Right ventricle myocardium superior (tissue), 1 donor: ENCODE measurements around the gene SEPTIN10. TPM values are rescaled to one million over a fixed set of nuclear protein-coding genes. Genes with fewer than 3 reads are reported as not detected.
A peak's percentile ranks its signal among the peaks of the same experiment; 100 is the strongest.
"Not testable (repeated sequence)": the region's sequence is repeated elsewhere in the genome, so short reads cannot be mapped to it uniquely, and the experiment has no call there.

Experiments
- ATAC-seq: fragments of 200-7000 bp; cut with Tn5 transposase; one replicate; pipeline ENCODE4 v1.9.1; 2020; ENCODE audit warnings: mild to moderate bottlenecking; ENCODE audit not compliant: poor library complexity
- DNase-seq: peaks from one replicate; pipeline ENCODE4 v3.0.0-alpha.2; 2020
- intact Hi-C: fragments of 100-400 bp; cut with DNase I; formaldehyde crosslinking; loops from one replicate; pipeline ENCODE4 v1.11.2; 2022
- total RNA-seq: library from RNA; stranded (reverse); fragmentation: NEBNext Ultra II Directional; extraction: Animal tissue kit (Norgen Biotek cat#: 25700); gene quantifications from one replicate; pipeline ENCODE4 v1.2.1, GENCODE V29; 2021
- donor health status: DM: no; HTN: yes; CAD: no; lungs with severe emphysema.

SEPTIN10 gene
- total RNA-seq, 1 donor from 2014 or later = 49.3 TPM

DNA sequence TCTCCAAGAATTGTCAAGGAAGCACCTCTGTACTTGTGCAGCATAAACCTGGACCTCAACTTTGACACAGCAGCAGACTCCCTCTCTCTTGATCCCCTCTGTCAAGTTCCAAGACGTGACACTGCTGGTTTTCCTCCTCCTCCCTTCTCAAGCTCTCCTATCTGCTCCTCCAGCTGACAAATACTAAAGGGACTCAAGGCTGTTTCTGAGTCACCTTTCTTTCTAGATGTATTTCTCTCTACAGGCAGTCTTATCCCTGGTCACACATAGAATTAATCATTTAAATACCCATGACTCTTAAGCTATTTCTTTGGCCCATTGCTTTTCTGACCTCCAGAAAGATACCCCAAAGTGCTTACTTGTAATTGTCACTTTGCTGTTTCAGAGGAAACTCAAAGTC is 53.5 kb downstream of the SEPTIN10 start:
- DNase-seq = no peak
- ATAC-seq = no peak
- intact Hi-C loops = no loop called here

DNA sequence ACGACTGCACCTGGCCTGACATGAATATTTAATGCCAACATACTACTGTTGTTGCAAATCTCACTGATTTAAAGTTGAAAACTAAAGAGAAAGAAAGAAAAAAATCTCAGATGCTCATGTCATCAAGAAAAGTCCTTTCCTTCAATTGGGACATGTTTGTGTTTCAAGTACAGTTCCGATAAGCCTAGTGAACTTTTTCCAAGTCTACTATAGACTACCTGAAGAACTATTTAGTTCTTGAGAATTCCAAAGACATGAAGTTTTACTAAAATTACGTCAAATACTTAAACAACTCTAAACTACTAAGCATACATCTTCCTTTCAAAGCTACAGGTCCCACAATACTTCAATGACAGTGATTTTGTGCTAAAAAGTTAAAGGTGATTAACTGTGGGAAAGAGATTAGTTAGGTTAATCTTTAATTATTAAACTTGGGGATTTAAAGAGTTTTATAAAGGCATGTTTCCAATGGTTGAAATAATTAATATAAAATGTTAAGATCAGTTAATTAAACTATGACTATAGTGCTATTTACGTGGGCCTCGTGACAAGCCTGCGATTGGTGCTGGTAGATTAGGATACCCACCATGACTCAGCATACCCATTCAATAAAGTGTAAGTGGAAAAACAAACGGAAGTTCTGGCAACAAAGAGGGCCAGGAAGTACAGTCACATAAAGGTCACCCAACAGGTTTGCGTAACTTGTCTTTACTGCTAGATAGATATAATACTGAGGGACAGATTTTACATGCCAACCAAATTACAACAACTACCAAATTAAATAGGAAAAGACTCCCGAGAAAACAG is 55.5 kb downstream of the SEPTIN10 start:
- peak; percentile 39 for ATAC-seq
- intact Hi-C loops = no loop called here
- DNase-seq = no peak

DNA sequence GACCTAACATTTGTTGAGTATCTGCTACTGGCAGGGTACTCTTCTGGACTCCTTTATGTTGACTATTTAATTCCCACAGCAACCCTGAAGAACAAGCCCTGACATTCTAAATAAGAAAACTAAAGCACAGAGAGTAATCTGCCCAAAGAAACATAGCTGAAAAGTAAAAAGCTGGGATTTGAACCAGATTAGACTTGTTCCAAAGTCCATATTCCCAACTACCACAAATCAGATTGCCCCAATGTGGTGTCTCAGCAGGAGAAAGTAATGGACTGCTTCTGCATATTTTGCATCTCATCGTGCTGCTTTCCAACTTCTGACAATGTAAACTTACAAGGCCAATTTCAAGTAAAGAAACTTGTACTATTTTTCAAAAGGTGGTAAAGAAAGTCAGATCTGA is 56.5 kb downstream of the SEPTIN10 start:
- ATAC-seq (no peak), DNase-seq (no peak)
- intact Hi-C loops = no loop called here

DNA sequence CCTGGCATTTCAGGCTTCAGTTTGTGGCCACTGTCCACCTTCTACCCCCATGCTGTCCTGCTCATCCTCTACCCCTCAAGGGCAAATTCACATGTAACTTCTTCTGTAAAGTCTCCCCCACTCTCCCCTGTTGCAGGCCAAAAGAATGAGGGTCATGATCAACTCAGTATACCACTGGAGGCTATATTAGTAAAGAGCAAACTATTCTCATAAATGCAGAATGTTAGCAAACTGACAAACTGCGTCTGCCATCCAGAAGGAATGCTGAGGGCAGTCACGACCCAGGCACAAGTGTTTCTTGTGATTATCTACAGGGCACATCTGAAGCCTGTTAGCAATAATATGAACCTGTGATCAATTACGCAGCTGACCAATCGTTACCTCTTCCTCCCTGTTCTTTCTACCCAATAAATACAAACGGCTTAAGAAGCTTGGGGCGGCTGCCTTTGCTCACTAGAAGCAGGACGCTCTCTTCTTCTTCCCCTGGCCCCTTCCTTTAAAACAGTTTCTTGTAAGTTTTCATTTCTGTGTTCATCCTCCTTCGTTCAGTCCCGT is 58.3 kb downstream of the SEPTIN10 start:
- intact Hi-C loops = no loop called here
- ATAC-seq = no peak
- no peak for DNase-seq

DNA sequence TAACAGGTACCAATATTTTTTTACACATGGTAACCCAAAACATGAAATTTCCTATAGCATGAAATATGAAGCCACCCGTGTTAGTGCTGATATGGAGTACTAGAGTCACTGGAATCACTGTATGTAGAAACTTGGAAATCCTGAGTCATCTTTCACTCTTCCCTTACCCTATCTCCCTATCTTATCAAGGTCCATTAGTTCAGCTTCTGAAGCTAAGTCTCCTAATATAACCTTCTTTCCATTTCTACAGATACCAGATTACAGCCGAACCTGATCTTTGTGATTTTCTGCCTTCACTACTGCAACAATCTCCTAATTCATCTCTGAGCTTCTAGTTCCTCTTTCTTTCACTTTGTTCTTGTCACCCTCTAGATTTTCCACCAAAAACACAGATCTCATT is 59.0 kb downstream of the SEPTIN10 start:
- intact Hi-C loops = no loop called here
- no peak for ATAC-seq

DNA sequence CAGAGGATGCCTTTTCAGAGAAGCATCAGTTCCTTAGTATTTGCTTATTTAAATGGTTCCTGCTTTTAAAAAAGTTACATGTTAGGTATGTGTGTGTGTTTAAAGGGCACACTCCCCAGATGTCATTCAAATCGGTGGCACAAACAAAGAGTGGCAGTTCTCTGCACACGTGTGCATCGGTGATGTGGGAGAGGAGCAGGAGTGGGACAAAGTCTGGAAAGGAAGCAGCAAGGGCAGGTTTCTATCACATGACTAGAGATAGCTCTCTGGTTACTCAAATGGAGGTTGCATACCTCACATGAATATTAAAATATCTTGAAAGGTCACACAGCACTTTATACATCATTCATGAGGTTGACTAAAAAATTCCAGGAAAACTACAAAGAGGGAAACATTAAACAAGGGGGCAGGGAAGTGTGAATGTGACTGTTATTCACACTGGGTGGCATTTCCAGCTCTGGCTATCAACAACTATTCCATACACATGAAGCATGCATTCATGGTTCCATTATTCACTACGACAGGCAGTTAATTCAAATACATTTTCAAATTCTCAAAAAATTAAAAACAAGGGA is 64.7 kb downstream of the SEPTIN10 start:
- DNase-seq (no peak), ATAC-seq (no peak)
- intact Hi-C loops = loop anchor here (5.0 kb wide), 1 partner anchor 168 kb away; no protein-coding TSS in a partner anchor

More for the DNA sequence above, 59.0 kb downstream of the SEPTIN10 start:
- DNase-seq = no peak

DNA sequence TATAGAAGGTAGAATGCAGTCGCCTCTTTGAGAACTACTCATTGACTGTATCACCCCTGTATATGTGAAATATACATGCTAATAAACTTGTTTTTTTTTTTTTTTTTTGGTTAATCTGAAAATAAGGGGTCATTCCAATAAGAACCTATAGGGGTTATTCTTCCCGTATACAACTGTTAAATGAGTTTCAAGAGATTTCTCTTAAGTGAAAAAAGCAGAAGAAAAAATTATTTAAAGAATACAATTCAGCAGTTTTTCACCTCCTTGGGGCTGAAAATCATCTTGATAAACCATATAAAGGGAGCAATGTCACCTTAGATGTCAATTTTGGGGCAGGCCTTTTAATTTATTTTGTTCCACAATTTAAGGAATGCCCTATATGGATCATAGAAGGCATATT is 66.5 kb downstream of the SEPTIN10 start:
- DNase-seq (no peak), ATAC-seq (no peak)
- intact Hi-C loops = loop anchor here (5.0 kb wide), 1 partner anchor 170 kb away; no protein-coding TSS in a partner anchor

DNA sequence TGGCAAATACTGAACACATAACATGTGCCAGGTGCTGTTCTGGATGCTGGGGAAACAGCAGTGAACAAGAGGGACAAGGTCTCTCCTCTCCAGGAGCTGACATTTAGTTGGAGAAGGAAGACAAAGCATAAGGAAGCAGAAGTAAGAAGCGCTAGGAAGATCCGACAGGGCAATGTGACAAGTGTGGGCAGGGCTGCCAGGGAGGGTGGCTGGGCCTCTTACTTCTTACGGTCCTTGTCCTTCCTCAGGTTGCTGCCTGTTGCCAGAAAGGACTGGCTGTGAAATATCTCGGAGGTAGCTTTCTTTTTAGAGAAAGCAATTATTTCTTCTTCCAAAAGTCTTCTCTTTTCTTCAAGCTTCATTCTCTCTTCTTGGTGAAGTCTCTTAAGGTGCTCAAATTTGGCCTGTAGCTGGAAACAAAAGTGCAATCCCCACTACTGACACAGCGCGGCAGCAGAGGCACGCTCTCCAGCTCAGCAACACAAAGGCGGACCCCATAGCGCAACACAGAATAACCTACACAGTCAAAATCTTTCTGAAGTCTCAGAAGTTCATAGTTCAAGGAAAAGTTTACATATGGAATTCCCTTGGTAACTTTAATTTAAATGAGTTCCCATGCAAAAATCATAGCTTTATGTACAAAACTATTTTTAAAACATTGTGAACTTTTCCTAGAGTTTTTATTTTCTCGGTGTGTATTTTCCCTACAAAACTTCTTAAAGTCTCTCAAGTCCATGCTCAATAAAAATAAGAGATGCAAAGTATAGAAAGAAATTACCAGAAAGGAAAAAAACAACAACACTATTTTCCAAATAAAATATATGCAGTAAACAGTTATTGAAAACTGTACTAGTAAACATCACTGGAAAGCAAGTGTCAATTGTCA is 67.7 kb downstream of the SEPTIN10 start:
- intact Hi-C loops = loop anchor here (5.0 kb wide), 1 partner anchor 171 kb away; no protein-coding TSS in a partner anchor
- DNase-seq (peak; percentile 80), ATAC-seq (peak; percentile 95)

DNA sequence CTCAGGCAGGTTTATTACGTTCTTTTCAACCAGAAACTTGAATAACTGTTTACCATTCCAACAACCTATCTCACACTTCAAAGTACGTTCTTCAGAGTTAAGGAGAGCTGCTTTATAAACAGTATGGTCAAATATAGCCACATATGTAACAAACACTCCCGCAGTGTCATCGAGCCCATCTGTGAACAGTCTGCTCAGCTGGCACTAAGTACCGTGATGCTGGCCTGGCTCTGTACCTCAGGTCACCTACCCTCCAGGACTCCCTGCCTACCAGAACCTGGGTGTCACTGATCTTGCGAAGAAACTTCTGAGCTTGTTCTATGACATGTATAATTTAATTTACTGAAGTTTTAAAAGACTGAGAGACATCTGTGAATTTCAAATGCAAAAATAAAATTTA is 71.4 kb downstream of the SEPTIN10 start:
- no peak for DNase-seq
- ATAC-seq = peak; percentile 68
- intact Hi-C loops = no loop called here

DNA sequence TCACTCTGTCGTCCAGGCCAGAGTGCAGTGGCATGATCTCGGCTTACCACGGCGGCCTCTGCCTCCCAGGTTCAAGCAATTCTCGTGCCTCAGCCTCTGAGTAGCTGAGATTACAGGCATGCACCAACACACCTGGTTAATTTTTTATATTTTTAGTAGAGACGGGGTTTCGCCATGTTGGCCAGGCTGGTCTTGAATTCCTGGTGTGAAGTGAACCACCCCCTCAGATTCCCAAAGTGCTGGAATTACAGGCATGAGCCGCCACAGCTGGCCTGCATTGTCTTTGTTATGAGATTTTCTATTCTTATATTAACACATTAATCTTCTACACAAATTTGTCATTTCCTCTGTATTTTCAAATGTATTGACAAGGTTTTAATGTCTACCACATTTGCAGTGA is 75.2 kb downstream of the SEPTIN10 start:
- intact Hi-C loops = no loop called here
- DNase-seq (no peak), ATAC-seq (no peak)

DNA sequence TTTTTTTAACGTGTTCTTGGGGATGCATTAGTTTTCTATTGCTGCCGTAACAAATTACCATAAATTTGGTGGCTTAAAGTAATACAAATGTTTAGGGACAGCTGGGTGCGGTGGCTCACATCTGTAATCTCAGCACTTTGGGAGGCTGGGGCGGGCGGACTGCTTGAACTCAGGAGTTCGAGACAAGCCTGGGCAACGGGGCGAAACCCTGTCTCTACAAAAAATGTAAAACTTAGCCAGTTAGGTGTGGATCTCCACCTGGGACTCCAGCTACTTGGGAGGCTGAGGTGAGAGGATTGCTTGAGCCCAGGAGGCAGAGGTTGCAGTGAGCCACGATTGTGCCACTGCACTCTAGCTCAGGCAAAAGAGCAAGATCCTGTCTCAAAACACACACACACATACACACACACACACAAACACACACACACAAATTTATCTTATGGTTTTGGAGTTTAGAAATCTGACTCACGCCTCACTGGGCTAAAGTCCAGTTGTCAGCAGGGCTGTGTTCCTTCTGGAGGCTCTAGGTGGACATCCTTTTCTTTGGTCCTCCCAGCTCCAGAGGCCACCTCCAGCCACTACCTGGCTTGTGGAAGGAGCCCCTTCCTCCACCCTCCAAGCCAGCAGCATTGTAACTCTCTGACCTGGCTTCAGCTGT is 76.1 kb downstream of the SEPTIN10 start:
- ATAC-seq (no peak), DNase-seq (no peak)
- intact Hi-C loops = no loop called here

DNA sequence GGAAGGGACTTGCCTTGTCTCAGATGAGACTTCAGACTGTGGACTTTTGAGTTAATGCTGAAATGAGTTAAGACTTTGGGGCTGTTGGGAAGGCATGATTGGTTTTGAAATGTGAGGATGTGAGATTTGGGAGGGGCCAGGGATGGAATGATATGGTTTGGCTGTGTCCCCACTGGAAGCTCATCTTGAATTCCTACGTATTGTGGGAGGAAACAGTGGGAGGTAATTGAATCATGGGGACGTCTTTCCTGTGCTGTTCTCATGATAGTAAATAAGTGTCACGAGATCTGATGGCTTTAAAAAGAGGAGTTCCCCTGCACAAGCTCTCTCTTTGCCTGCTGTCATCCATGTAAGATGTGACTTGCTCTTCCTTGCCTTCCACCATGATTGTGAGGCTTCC is 77.2 kb downstream of the SEPTIN10 start:
- ATAC-seq, DNase-seq, intact Hi-C loops: not testable (repeated sequence)

DNA sequence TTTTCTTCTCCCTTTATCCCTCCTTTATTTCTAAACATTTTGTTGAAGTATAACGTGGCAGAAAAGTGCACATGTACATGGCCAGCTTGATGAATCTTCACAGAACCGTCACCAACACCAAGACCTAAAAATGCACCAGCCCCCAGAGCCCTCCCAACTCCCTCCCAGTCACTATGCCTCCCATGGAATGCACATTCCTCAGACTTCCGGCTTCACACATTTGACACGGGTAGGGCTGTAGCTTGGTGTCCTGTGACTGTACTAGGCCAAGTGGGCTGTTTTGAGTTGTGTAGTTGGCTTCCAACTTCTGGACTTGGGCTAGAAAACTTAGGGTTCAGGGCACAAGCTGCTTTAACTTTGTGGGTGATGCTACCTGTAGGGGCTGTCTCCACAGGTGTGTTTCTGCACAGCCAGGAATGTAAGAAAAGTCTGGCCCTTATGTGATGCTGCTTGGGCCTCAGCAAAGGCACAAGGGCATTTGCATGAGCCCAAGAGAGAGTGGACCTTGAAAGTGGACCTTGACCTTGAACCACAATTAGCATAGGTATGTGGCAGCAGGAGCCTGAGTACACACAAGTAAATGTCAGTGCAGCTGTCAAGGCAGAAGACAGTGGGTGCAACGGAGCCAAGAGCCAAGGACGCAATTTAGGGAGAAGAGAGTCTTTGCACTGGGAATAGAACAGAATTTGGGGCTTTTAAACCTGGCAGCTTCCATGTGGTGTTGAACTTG is 78.4 kb downstream of the SEPTIN10 start:
- ATAC-seq (no peak), DNase-seq (no peak)
- intact Hi-C loops = no loop called here

DNA sequence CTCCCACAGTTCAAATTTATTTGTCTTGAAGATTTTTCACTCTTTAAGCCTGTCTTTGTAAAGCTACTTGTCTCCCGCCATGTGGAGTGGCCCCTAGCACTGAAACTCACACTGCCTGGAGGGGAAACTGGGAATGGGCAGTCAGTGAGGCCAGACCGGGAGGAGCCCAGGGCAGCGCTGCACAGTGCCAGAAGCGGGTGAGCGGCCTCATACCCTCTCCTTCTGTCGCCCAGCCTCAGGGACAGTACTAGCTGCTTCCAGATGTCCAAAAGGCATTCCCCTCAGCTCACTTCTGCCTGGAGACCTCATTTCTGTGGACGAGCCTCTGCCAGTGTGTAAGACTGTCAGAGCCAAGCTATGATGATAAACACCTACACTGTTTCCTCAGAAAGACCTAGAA is 79.9 kb downstream of the SEPTIN10 start:
- ATAC-seq (no peak), DNase-seq (no peak)
- intact Hi-C loops = no loop called here

DNA sequence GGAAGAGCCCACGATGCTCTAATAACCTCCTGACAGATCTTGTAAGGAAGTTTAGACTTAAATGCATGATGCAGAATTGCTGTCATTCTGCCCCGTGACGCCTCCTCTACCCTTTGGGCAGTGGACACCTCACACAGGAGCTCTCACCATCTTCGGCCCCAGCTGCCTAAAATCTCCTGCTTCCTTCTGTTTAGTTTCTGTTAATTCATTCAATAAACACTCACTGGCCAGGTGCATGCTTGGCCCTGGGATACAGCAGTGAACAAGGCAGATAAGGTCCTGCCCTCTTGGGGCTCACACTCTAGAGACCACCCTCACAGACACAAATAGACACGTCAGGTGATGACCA is 81.1 kb downstream of the SEPTIN10 start:
- intact Hi-C loops = no loop called here
- DNase-seq = peak; percentile 17
- ATAC-seq = no peak

DNA sequence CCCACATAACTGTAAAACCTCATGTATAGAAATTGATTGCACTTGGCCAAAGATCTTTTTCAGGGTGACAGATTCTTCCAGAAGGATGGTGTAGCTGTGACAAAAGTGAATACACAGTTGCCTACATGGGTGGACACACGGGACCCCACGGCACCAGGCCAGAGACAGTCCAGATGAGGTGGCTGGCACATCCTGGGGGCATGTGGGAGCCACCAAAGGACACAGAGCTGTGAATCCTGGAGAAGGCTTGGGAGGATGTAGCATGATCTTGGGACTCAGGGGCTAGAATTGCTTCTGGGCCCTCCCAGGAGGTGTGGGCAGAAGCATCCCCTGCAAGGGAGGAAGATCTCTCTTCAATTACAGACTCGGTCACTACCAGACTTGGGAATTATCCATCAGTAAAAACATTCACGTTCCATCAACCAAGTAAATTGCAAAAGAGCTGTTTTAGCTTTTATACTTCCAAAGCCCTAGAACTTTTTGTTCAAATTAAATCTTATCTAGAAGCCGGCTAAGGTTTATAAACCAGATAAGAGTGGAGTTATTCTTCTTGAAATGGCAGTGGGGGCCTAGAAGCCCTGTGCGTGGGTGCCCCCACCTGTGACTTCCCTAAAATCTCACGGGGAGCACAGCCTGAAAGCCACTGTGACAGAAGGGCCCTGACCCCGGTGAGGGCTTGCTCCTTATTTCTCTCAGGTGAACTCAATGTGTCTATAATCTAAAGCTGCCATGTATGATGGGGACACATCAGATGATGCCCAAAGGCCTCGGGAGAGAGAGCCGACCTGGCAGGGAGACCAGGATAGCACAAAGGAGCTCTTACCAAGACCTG is 81.7 kb downstream of the SEPTIN10 start:
- DNase-seq = peak; percentile 9

DNA sequence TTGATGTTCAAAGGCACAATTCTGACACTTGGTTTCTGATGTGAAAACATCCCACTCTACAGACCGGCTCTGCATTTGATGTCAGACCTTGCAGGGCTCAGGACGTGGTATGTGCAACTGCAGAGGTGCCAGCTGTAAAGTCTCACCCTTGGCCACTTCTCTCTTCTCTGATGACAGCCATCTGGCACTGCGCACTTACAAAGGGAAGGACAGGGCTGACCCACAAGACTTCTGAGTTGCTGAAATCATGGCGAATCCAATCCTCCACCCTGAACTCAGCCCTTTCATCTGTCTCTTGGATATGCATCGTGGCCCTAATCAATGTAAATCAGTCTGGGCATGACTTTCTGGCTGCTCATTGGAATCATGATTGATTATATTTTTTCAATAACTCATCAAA is 82.5 kb downstream of the SEPTIN10 start:
- ATAC-seq (peak; percentile 65), DNase-seq (peak; percentile 48)
- intact Hi-C loops = no loop called here

More for the DNA sequence above, 81.7 kb downstream of the SEPTIN10 start:
- ATAC-seq = no peak
- intact Hi-C loops = no loop called here
